Measurements from ENCODE around the gene DGKB. TPM values are rescaled to one million over a fixed set of nuclear protein-coding genes. Genes with fewer than 3 reads are reported as not detected.

Gene DGKB
- polyA plus RNA-seq, 1 of the 3 experiments (the other 2 are of a cell fraction), result 2.1 TPM

- Histone ChIP-seq H3K9me2 (no peaks in the 10 kb centered on the region), H3K4me1 (ENCODE audit: control insufficient read depth in 1 of 2, insufficient read depth in 2 of 2, low read depth in 1 of 2, low read length in 1 of 2) (no peaks in the 10 kb centered on the region), H3K27me3 (ENCODE audit: insufficient read depth) (no peaks in the 10 kb centered on the region), H3K4me3 (ENCODE audit: low read depth in 2 of 2, low read length in 1 of 2) (no peak overlapping the region), H3K79me2 (ENCODE audit: insufficient read depth) (no peaks in the 10 kb centered on the region), H3K9ac (no peak overlapping the region), H3F3A (replicated peaks; ENCODE audit: insufficient read depth) (no peaks in the 10 kb centered on the region), H3K4me2 (no peak overlapping the region), H2AFZ (ENCODE audit: low read depth) (no peak overlapping the region), H3K27ac (ENCODE audit: low read depth in 2 of 2, low read length in 1 of 2) (no peak overlapping the region), H3K9me3 (no peaks in the 10 kb centered on the region), H4K20me1 (ENCODE audit: insufficient read depth) (no peaks in the 10 kb centered on the region), H3K36me3 (replicated peaks in 1 of 2; ENCODE audit: control insufficient read depth in 1 of 2, insufficient read depth in 2 of 2, low read length in 1 of 2) (no peaks in the 10 kb centered on the region)
- ChIA-PET POLR2A (no interaction called here), CTCF (interaction anchor here (1.5 kb wide), 1 partner anchor 8 kb away, joined by 6 read pairs; no protein-coding TSS in a partner anchor)
- 74% methylated on average over 6 of the region's 6 CpGs for WGBS (ENCODE audit: low lambda C conversion rate)
- DNase-seq, result no peak
- TF ChIP-seq RXRA (IDR thresholded peaks at IDR 0.05; ENCODE audit: borderline replicate concordance, low read depth) (no peak), CHD2 (IDR thresholded peaks at IDR 0.05; ENCODE audit: low read length, partially characterized antibody) (no peak), REST (IDR thresholded peaks at IDR 0.05; ENCODE audit: low read depth, low read length) (no peak), TCF12 (IDR thresholded peaks at IDR 0.05) (no peak), RAD21 (IDR thresholded peaks at IDR 0.05; ENCODE audit: low read length) (no peak), SMC3 (IDR thresholded peaks at IDR 0.05; ENCODE audit: low read depth, low read length) (no peak), FOXM1 (IDR thresholded peaks at IDR 0.05; ENCODE audit: low read depth) (no peak), NFIC (IDR thresholded peaks at IDR 0.05; ENCODE audit: borderline replicate concordance) (no peak), TAF1 (IDR thresholded peaks at IDR 0.05; ENCODE audit: borderline replicate concordance, low read depth, low read length) (no peak), NRF1 (IDR thresholded peaks at IDR 0.05; ENCODE audit: low read depth, low read length) (no peak), IRF3 (IDR thresholded peaks at IDR 0.05; ENCODE audit: low read depth, low read length) (no peak), USF1 (IDR thresholded peaks at IDR 0.05; ENCODE audit: borderline replicate concordance, low read depth) (no peak)
Measured at GRCh38 chr7:14179781-14180180, 722.8 kb downstream of the DGKB start.

- H3K4me3 ChIP-seq (ENCODE audit: low read depth in 2 of 2, low read length in 1 of 2), result no peak overlapping the region
- no peaks in the 10 kb centered on the region for H3K36me3 ChIP-seq (replicated peaks in 1 of 2; ENCODE audit: control insufficient read depth in 1 of 2, insufficient read depth in 2 of 2, low read length in 1 of 2)
- H3K9me2 ChIP-seq, result no peaks in the 10 kb centered on the region
- WGBS (ENCODE audit: low lambda C conversion rate), result 84% methylated on average over 5 of the region's 5 CpGs
- H3F3A ChIP-seq (replicated peaks; ENCODE audit: insufficient read depth), result no peaks in the 10 kb centered on the region
- POLR2A ChIA-PET, result no interaction called here
- H2AFZ ChIP-seq (ENCODE audit: low read depth), result no peak overlapping the region
- no peak overlapping the region for H3K27ac ChIP-seq (ENCODE audit: low read depth in 2 of 2, low read length in 1 of 2)
- CTCF ChIA-PET, result interaction anchor here (1.1 kb wide), 1 partner anchor 10 kb away, joined by 5 read pairs; no protein-coding TSS in a partner anchor
- H4K20me1 ChIP-seq (ENCODE audit: insufficient read depth), result no peaks in the 10 kb centered on the region
- no peak overlapping the region for H3K9ac ChIP-seq
- no peak overlapping the region for H3K4me2 ChIP-seq
- no peak for TF ChIP-seq NRF1 (IDR thresholded peaks at IDR 0.05; ENCODE audit: low read depth, low read length)
- no peak for TF ChIP-seq MXI1 (IDR thresholded peaks at IDR 0.05; ENCODE audit: low read depth, low read length)
- H3K27me3 ChIP-seq (ENCODE audit: insufficient read depth), result no peaks in the 10 kb centered on the region
- DNase-seq, result no peak
- H3K79me2 ChIP-seq (ENCODE audit: insufficient read depth), result no peaks in the 10 kb centered on the region
- no peaks in the 10 kb centered on the region for H3K4me1 ChIP-seq (ENCODE audit: control insufficient read depth in 1 of 2, insufficient read depth in 2 of 2, low read depth in 1 of 2, low read length in 1 of 2)
- H3K9me3 ChIP-seq, result no peaks in the 10 kb centered on the region
Measured at GRCh38 chr7:14177876-14178275, 724.7 kb downstream of the DGKB start.

Data from SK-N-SH (cell line).